ENCODE data around the gene SLC16A1.
A peak's percentile ranks its signal among the peaks of the same experiment; 100 is the strongest.
"Not testable (repeated sequence)": the region's sequence is repeated elsewhere in the genome, so short reads cannot be mapped to it uniquely, and the experiment has no call there.

The SLC16A1 gene

DNA sequence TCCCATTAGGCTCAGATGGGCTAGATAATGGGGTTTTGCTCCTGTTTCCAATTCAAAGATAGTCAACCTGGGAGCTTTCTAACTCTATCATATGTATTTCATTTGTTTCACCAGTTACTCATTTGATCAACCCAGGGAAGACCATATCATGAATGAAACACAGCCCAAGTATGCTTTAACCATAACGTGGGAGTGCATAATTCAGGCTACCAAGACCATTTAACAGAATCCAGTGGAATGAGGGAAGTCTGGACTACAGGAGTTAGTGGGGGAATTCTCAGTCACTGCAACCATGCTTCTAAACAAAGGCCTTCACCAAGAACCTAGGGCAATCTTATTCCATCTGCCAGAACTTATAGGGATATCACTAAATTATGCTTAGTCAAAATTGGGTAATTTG lies 15.0 kb upstream of the SLC16A1 start:
- no peak for DNase-seq (ENCODE audit: low read depth)

DNA sequence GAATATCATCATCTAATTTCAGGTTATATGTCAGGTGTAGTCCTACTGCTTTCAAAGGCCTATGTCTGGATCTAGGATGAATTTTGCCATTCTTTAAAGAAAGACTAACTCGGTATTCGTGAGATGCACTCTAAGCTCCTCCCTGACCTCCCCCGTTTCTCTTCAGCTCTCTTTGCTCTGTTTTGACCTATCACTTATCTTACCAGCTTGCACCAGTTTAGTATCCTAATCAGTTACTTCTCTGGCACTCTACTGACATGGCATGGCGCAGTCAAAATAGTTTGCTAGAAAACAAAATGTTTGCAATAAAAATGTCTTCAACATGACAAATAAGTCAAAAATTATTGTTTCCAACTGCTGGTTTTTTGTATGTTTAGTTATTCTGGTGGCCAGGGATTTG lies 8.4 kb upstream of the SLC16A1 start:
- DNase-seq (ENCODE audit: low read depth): no peak

DNA sequence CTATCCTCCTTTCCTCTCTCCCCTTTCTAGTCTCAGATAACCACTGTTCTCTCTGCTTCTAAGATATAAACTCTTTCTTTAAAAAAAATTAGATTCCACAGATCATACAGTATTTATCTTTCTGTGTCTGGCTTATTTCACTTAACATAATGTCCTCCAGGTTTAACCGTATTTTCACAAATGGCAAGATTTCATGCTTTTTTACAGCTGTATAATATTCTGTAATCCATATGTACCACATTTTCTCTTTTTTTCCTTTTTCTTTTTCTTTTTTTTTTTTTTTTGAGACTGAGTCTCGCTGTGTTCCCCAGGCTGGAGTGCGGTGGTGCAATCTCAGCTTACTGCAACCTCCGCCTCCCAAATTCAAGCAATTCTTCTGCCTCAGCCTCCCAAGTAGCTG lies 5.1 kb upstream of the SLC16A1 start:
- no peak for DNase-seq (ENCODE audit: low read depth)

DNA sequence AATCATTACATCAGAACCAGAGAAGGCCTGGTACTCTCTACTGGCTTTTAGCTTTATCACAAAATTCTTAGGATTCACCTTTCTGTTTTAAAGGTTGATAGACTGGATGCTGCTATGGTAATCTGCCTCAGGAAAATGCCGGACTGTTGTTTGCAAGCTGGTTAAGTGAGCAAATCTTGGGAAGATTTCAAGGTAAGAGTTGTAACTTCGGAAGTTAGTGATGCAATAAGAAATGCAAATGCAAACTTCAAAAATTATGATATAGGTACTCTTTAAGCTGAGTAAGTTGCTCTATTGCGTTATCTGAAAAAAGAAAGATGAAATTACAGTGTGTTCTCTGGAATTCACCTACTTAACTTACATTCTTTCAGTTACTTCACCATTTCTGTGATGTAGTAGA lies 4.4 kb upstream of the SLC16A1 start:
- no peak for DNase-seq (ENCODE audit: low read depth)

DNA sequence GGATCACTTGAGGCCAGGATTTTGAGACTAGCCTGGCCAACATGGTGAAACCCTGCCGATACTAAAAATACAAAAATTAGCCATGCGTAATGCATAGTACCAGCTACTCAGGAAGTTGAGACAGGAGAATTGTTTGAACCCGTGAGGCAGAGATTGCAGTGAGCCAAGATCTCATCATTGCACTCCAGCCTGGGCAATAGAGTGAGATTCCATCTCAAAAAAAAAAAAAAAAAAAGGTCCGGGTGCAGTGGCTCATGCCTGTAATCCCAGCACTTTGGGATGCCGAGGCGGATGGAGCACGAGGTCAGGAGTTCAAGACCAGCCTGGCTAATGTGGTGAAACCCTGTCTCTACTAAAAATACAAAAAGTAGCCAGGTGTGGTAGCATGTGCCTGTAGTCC lies 2.2 kb upstream of the SLC16A1 start:
- DNase-seq (ENCODE audit: low read depth): not testable (repeated sequence)

DNA sequence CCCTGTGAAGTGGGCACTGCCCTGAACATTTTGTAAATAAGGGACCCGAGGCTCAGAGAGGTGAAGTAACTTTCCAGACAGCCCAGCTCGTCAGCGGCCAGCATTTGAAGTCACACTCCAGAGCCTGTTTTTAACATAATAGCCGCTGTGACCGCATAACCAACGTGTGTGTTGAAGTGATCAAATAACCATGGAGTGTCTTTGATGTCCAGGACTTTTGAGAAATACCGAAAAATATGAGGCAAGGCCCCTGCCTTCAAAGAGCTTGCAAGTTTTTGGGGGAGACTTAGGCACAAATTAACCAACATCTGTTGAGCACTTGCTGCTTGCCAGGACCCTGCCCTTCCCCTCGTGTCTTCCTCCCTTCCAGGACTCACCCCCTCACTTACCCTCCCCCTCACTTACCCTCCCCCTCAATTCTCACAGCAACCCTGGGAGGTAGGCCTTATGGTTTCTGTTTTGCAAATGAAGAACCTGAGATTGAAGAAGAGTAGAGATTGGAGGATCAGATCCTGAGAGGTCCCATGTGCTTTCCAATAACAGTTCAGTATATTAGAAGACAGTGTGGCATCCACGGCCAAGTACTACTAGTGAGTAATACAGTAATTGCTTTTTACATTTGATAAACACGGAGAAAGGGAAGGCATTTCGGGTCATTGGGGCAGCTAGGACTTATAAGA lies 1.3 kb upstream of the SLC16A1 start:
- peak; percentile 87 for DNase-seq (ENCODE audit: low read depth)

DNA sequence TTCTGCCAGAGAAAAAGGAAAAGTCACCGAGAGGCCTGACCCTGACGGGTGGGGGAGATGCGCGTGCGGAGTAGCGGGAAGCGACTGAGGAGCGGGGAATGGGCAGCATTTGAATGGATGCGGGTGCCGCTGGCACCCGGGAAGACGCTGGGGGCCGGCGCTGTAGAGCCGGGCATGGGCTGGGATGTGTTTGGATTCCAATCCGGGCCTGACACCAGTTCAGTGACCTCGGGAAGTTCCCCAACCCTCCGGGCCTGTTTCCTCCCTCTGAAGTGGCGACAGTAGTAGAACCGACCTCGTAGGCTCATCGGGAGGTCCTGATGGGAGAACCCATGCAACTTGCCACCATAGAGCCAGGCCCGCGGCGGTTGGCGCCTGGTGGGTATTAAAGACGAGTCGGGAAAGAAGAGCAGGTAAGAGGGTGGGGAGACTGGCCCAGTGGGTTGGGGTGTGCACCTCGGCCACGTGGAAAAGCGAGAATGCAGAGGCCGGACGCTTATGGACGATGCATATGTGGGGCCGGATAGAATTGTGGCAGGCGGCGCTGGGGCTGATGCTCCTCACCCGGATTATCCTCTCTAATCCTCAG lies 642 bp upstream of the SLC16A1 start:
- DNase-seq (ENCODE audit: low read depth): no peak

DNA sequence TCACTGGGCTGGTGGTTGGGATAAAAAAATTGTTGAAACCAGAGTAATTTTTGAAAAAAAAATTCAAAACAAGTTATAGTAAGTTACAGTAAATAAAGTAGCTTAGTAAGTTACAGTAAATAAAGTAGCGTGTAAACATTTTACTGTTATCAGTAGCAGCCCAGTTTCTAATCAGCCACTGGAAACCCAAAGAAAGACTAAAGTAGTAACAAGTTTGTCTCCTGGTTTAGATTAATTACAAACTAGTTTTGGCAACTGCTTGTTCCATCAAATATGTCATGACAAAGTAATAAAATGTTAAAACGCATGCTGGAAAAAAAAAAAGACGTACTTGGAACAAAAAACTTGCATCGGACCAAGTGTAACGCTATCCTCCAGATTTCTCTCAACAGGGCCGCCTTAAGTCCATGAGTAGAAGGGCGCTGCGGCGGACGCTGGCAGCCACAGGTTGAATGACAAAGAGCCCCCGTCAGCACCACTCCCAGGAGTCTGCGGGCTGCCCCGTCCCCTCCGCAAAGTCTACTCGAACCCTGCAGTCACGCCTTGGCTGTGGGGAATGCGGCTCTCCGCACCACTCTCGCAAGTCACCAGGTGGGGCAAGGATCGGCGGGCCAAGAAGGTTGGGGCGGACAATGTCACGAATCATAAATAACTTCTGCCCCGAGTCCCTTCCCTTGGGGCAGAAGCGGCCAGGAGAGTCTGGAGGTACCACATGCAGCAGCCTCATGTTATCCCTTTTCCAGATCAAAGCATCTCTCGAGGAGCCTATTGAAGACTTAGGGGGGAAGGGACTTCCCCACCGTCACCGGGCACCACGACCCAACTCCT lies 837 bp downstream of the SLC16A1 start:
- no peak for DNase-seq (ENCODE audit: low read depth)

DNA sequence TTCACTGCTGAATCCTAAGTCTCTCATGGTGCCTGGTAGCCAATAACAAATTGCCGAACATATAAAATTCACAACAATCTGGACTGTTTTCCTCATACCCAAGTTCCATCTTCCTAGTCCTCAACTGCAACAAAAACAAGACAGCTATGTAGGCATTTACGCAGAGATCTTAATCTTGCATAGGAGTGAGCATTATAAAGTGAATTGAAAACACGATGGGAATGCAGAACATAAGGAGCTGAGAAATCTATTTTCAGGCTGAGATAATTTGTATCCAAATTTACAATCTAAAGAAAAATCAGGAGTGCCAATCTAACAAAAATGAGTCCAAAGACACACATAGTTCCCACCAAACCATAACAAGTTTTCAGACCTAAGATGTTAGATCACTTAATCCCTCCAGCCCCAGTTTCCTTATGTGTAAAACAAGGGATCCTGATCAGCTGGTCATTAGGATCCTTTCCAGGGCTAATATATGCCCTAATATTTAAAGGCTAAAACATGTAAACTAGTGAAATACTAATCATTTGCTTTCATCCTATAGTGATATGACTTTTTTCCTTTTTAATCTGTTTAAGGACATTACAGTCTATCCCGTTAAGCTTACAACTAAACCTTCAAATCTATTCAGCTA lies 1.9 kb downstream of the SLC16A1 start:
- DNase-seq (ENCODE audit: low read depth): no peak

DNA sequence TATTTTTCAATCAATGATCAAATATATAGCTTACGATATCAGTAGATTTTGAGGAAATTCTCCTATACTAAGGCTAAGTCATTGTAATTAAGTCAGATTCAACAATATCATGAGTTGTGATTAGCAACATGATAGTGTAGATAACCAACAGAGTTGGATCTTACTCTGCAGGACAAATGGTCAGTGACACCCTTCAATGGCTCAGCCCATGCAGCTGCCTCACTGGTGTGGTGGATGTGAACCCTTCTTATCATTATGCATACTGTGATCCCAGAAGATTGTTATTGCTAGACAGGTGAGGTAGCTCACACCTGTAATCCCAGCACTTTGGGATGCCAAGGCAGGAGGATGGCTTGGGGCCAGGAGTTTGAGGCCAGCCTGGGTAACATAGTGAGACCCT lies 5.6 kb downstream of the SLC16A1 start:
- DNase-seq (ENCODE audit: low read depth): no peak

DNA sequence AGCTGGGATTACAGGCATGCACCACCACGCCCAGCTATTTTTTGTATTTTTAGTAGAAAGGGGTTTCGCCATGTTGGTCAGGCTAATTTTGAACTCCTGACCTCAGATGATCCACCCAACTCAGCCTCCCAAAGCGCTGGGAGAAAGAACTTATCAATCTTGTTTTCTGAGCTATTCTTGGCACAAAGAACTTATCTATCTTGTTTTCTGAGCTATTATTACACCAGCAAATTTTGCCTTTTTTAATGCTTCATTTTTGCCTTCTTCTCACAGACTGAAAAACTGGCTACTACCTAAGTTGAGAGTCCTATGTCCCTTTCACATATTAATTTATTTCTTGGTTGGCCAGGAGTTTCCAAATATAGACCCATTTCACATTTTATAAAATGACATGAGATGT lies 9.3 kb downstream of the SLC16A1 start:
- no peak for DNase-seq (ENCODE audit: low read depth)

DNA sequence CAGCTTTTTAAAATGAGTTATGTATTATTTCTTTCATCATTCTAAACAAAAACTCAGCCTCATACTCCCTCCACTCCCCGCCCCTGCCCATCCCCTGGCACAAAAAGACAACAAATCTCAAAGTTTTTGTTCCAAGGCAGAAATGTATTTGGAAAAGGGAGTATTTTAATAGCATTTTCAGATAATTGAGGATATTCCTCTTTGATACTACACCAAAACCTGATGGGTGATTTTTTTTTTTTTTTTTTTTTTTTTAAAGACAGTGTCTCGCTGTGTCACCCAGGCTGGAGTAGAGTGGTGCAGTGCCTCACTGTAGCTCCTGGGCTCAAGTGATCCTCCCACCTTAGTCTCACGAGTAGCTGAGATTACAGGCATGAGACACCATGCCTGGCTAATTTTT lies 16.2 kb downstream of the SLC16A1 start:
- no peak for DNase-seq (ENCODE audit: low read depth)

DNA sequence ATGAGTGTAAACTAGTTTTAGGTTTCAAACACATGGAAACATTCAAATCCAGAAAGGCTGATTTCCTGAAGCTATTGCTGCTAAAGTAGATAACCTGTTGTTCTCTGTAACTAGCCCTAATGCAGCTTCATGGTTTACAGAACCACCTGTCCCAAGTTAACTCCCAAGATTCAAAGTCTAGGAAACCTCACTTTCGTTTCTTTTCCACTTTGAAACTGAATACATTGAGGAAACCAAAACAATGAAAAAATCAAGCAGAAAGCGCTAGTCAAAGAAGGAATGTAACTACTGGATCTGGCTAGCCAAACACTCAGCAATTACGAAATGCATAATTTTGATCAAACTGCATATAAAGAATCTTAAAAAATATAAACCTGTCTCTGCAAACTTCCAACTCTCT lies 17.8 kb downstream of the SLC16A1 start:
- no peak for DNase-seq (ENCODE audit: low read depth)

DNA sequence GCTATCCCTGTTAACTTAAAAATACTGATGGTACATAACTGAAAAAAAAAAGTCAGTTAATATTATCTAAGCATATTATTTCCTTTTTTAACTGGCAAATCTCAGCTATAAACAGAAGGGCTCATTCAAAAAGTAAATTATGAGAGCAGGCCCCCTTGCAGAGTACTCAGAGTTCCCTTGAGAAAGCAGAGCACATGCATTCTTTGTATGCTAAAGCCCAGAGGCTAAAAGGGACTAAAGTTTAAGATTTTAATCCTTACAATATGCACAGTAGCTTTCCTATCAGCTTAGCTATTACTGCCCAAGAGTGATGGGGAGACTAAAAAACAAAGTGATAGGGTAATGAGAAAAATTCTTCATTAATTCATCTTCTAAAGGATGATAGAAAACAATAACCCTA lies 18.5 kb downstream of the SLC16A1 start:
- DNase-seq (ENCODE audit: low read depth): no peak

DNA sequence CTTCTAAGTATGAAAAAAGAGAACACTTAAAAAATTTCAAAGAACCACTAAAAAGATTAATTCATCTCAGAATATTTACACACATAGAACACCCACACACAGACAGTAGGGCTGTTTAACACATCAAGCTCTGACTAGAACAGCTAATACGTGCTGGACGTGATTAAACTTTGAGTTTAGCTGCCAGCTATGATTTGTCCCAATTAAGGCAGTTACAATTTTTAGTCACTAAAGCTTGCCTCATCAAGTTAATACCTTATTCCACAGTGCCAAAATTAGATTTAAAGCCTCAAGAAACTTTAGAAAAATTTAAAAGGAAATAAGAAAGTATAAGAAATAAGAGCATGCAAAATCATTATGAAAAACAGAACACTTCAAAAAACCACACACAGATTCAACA lies 18.9 kb downstream of the SLC16A1 start:
- DNase-seq (ENCODE audit: low read depth): no peak

DNA sequence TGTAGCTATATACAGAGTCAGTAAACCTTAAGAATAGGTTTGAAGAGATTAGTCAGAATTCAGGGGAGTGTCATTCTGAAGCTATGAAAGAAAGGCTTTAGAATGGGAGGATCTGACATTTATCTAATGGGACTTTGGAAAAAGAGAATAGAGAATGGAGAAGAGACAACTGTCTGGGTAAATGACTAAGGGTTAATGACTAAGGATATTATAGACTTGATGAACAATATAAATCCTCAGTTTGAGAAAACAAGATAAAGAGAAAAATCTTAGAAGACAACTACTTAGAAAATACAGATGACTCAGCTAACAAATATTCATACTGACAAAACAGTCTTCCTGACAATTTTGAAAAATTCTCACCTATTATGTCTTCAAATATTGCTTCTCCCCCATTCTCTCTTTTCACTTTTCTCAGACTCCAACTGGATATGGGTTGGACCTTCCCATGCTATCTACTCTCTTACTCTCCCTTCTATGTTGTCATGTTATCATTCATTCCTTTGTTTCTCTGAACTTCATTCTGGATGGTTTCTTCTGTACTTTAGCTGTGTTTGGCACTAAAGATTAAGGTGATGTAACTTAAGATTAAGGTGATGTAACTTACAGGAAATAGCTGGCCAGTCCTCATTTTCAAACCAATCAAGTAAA lies 20.4 kb downstream of the SLC16A1 start:
- peak; percentile 56 for DNase-seq (ENCODE audit: low read depth)

DNA sequence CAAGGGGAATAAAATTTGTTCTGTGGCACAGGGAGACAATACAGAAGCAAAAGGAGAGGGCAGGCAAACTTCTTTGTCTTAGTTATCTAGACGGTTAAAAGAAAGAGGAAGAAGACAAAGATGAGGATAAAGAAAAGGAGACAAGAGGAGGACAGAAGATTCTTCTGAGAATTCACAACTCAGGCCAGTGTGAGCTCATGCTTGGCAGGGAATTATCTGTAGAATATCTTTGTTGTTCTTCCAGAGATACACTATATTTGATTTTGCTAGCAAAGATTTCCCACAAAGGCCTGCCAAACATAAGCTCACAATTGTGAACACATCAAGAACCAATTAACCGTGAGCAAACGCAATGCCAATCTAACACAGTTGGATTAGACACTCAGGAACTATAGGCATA lies 21.4 kb downstream of the SLC16A1 start:
- no peak for DNase-seq (ENCODE audit: low read depth)

DNA sequence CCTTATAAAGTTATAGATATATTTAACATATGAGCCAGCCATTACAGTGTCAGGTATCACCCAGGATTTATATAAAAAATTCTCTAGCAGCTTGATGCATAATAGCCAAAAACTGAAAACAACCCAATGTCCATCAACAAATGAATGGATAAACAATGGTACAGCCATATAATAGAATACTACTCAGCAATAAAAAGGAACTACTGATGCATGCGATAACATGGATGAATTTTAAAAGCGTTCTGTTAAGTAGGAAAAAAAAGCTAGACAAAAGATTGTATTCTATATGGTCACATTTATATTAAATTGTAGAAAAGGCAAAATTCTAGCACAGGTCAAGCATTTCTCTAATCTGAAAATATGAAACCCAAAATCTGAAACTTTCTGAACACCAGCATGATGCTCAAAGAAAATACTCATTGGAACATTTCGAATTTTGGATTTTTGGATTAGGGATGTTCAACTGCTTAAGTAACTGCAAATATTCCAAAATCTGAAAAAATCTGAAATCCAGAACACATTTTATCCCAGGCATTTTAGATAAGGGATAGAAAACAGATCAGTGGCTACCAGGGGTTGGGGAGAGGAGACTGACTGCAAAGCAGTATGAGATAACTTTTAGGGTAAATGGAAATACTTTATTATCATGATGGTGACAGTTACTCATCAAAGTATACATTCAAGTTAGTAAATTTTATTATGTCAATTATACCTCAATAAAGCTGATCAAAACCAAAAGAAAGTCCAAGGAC lies 22.0 kb downstream of the SLC16A1 start:
- no peak for DNase-seq (ENCODE audit: low read depth)

DNA sequence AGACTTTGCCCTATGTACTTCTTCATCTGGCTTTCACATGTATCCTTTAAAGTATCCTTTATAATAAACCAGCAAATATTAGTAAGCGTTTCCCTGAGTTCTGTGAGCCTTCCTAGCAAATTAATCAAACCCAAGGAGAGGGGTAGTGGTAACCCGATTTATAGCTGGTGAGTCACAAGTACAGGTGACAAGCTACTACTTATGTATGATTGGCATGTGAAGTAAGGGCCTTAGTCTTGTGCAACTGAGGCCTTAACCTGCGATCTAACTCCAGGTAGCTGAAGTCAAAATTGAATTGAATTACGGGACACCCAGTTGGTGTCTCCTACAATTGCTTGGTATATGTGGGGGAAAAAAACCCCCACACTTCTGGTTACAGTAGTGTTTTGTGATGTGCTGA lies 26.0 kb downstream of the SLC16A1 start:
- no peak for DNase-seq (ENCODE audit: low read depth)

DNA sequence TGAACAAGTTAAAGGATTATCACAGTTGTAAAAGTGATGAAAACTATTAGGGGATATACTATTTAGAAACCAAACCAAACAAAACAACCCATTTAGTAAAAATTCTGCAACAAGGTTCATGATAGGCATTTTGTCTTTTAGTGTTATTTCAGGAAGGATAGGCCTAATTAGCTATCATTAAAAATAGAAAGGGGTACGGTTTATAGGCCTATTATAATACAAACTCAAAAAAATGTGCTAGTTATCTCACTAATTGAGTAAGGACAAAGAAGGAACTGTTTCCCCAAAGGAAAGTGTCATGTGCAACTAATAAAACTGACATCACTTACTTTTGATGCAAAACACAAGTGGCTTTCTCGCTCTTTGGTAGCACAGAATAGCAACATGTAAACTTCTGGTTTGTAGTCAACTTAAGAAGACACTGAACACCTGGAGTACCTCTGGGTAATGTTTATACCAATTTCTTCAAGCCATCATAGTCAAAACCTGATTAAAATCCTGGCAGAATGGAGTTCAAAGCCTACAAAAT lies 28.5 kb downstream of the SLC16A1 start:
- DNase-seq (ENCODE audit: low read depth): no peak

DNA sequence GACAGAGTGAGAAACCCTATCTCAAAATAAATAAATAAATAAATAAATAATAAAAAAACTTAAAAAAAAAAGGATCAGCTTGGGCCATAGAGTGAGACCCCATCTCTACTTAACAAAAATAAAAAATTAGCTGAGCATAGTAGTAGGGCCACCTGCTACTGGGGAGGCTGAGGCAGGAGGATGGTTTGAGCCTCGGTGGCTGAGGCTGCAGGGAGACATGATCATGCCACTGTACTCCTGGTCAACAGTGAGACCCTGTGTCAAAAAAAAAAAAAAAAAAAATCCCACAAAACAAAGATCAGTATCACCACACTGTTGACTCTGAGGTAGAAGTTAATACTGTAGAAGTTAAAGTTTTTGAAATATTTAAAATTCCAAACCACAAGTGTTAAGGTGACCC lies 29.1 kb downstream of the SLC16A1 start:
- no peak for DNase-seq (ENCODE audit: low read depth)

Measured in HS-5 (cell line).